ENCODE results near the gene FIZ1.

The FIZ1 gene

DNA sequence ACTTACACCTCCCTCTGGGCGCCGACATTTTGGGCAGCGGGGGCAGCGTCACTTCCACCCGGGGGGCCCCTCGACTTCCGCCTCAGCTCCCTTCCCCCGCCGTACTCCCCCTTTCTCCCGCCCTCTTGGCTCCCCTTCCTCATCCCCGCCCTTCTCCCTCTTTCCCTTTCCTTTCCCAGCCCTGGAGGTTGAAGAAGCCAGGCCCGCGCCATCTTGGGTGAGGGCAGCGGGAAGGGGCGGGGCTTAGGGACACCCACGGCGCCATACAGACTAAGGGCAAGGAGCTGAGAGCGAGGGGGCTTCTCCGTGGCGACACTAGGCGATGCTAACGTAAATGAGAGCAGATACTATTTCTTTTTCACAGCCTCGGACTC, at the start of gene FIZ1 (continued):
- TF ChIP-seq ZNF19 (tag by site-specific recombination; IDR thresholded peaks at IDR 0.05; ENCODE audit: low read depth), result no peak
- TF ChIP-seq, protein P1, sequence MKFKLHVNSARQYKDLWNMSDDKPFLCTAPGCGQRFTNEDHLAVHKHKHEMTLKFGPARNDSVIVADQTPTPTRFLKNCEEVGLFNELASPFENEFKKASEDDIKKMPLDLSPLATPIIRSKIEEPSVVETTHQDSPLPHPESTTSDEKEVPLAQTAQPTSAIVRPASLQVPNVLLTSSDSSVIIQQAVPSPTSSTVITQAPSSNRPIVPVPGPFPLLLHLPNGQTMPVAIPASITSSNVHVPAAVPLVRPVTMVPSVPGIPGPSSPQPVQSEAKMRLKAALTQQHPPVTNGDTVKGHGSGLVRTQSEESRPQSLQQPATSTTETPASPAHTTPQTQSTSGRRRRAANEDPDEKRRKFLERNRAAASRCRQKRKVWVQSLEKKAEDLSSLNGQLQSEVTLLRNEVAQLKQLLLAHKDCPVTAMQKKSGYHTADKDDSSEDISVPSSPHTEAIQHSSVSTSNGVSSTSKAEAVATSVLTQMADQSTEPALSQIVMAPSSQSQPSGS (tag by site-specific recombination; IDR thresholded peaks at IDR 0.05; ENCODE audit: low read depth), result no peak
- no peak for TF ChIP-seq ZNF354C (tag by site-specific recombination; IDR thresholded peaks at IDR 0.05; ENCODE audit: borderline replicate concordance, low read depth)
- TF ChIP-seq OSR2 (tag by site-specific recombination; IDR thresholded peaks at IDR 0.05), result no peak
- TF ChIP-seq ZNF521 (tag by site-specific recombination; IDR thresholded peaks at IDR 0.05), result no peak
- TF ChIP-seq ZNF391 (tag by site-specific recombination; IDR thresholded peaks at IDR 0.05; ENCODE audit: borderline replicate concordance, low read depth), result no peak
- TF ChIP-seq GLI4 (tag by site-specific recombination; IDR thresholded peaks at IDR 0.05), result no peak
- no peak for TF ChIP-seq ZNF350 (tag by site-specific recombination; IDR thresholded peaks at IDR 0.05)
- TF ChIP-seq ZFP41 (tag by site-specific recombination; IDR thresholded peaks at IDR 0.05; ENCODE audit: borderline replicate concordance), result no peak
- TF ChIP-seq ZNF514 (tag by site-specific recombination; IDR thresholded peaks at IDR 0.05), result no peak
- TF ChIP-seq BCL11A (tag by site-specific recombination; IDR thresholded peaks at IDR 0.05; ENCODE audit: low read depth), result no peak
- no peak for TF ChIP-seq HOXC10 (CRISPR knock-in tag; IDR thresholded peaks at IDR 0.05)
- TF ChIP-seq YY2 (tag by site-specific recombination; IDR thresholded peaks at IDR 0.05), result no peak
- no peak for TF ChIP-seq OVOL3 (tag by site-specific recombination; IDR thresholded peaks at IDR 0.05)
- TF ChIP-seq, protein P2, sequence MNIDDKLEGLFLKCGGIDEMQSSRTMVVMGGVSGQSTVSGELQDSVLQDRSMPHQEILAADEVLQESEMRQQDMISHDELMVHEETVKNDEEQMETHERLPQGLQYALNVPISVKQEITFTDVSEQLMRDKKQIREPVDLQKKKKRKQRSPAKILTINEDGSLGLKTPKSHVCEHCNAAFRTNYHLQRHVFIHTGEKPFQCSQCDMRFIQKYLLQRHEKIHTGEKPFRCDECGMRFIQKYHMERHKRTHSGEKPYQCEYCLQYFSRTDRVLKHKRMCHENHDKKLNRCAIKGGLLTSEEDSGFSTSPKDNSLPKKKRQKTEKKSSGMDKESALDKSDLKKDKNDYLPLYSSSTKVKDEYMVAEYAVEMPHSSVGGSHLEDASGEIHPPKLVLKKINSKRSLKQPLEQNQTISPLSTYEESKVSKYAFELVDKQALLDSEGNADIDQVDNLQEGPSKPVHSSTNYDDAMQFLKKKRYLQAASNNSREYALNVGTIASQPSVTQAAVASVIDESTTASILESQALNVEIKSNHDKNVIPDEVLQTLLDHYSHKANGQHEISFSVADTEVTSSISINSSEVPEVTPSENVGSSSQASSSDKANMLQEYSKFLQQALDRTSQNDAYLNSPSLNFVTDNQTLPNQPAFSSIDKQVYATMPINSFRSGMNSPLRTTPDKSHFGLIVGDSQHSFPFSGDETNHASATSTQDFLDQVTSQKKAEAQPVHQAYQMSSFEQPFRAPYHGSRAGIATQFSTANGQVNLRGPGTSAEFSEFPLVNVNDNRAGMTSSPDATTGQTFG (tag by site-specific recombination; IDR thresholded peaks at IDR 0.05; ENCODE audit: borderline replicate concordance), result no peak
- TF ChIP-seq ZFHX2 (tag by site-specific recombination; conservative IDR thresholded peaks at IDR 0.05), result peak; percentile 81
- no peak for TF ChIP-seq ZNF544 (tag by site-specific recombination; IDR thresholded peaks at IDR 0.05)
- TF ChIP-seq ZNF747 (tag by site-specific recombination; IDR thresholded peaks at IDR 0.05), result no peak
- TF ChIP-seq, protein P3, sequence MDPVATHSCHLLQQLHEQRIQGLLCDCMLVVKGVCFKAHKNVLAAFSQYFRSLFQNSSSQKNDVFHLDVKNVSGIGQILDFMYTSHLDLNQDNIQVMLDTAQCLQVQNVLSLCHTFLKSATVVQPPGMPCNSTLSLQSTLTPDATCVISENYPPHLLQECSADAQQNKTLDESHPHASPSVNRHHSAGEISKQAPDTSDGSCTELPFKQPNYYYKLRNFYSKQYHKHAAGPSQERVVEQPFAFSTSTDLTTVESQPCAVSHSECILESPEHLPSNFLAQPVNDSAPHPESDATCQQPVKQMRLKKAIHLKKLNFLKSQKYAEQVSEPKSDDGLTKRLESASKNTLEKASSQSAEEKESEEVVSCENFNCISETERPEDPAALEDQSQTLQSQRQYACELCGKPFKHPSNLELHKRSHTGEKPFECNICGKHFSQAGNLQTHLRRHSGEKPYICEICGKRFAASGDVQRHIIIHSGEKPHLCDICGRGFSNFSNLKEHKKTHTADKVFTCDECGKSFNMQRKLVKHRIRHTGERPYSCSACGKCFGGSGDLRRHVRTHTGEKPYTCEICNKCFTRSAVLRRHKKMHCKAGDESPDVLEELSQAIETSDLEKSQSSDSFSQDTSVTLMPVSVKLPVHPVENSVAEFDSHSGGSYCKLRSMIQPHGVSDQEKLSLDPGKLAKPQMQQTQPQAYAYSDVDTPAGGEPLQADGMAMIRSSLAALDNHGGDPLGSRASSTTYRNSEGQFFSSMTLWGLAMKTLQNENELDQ (tag by site-specific recombination; IDR thresholded peaks at IDR 0.05; ENCODE audit: low read depth), result no peak
- TF ChIP-seq ZNF621 (tag by site-specific recombination; IDR thresholded peaks at IDR 0.05), result no peak
- TF ChIP-seq ZNF777 (tag by site-specific recombination; IDR thresholded peaks at IDR 0.05; ENCODE audit: borderline replicate concordance), result no peak
- TF ChIP-seq ZNF221 (tag by site-specific recombination; IDR thresholded peaks at IDR 0.05; ENCODE audit: borderline replicate concordance), result no peak
- TF ChIP-seq, protein P4, sequence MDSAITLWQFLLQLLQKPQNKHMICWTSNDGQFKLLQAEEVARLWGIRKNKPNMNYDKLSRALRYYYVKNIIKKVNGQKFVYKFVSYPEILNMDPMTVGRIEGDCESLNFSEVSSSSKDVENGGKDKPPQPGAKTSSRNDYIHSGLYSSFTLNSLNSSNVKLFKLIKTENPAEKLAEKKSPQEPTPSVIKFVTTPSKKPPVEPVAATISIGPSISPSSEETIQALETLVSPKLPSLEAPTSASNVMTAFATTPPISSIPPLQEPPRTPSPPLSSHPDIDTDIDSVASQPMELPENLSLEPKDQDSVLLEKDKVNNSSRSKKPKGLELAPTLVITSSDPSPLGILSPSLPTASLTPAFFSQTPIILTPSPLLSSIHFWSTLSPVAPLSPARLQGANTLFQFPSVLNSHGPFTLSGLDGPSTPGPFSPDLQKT (IDR thresholded peaks at IDR 0.05; ENCODE audit: borderline replicate concordance, low read depth, low read length), result no peak
- peak; percentile 89 for TF ChIP-seq ZNF76 (tag by site-specific recombination; IDR thresholded peaks at IDR 0.05; ENCODE audit: borderline replicate concordance, low read depth)
- TF ChIP-seq, protein P5, sequence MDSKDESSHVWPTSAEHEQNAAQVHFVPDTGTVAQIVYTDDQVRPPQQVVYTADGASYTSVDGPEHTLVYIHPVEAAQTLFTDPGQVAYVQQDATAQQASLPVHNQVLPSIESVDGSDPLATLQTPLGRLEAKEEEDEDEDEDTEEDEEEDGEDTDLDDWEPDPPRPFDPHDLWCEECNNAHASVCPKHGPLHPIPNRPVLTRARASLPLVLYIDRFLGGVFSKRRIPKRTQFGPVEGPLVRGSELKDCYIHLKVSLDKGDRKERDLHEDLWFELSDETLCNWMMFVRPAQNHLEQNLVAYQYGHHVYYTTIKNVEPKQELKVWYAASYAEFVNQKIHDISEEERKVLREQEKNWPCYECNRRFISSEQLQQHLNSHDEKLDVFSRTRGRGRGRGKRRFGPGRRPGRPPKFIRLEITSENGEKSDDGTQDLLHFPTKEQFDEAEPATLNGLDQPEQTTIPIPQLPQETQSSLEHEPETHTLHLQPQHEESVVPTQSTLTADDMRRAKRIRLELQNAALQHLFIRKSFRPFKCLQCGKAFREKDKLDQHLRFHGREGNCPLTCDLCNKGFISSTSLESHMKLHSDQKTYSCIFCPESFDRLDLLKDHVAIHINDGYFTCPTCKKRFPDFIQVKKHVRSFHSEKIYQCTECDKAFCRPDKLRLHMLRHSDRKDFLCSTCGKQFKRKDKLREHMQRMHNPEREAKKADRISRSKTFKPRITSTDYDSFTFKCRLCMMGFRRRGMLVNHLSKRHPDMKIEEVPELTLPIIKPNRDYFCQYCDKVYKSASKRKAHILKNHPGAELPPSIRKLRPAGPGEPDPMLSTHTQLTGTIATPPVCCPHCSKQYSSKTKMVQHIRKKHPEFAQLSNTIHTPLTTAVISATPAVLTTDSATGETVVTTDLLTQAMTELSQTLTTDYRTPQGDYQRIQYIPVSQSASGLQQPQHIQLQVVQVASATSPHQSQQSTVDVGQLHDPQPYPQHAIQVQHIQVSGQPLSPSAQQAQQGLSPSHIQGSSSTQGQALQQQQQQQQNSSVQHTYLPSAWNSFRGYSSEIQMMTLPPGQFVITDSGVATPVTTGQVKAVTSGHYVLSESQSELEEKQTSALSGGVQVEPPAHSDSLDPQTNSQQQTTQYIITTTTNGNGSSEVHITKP (tag by site-specific recombination; IDR thresholded peaks at IDR 0.05), result peak; percentile 80
- TF ChIP-seq ZNF302 (tag by site-specific recombination; IDR thresholded peaks at IDR 0.05; ENCODE audit: low read depth), result no peak
- TF ChIP-seq, protein P6, sequence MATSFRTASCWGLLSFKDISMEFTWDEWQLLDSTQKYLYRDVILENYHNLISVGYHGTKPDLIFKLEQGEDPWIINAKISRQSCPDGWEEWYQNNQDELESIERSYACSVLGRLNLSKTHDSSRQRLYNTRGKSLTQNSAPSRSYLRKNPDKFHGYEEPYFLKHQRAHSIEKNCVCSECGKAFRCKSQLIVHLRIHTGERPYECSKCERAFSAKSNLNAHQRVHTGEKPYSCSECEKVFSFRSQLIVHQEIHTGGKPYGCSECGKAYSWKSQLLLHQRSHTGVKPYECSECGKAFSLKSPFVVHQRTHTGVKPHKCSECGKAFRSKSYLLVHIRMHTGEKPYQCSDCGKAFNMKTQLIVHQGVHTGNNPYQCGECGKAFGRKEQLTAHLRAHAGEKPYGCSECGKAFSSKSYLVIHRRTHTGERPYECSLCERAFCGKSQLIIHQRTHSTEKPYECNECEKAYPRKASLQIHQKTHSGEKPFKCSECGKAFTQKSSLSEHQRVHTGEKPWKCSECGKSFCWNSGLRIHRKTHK (tag by site-specific recombination; IDR thresholded peaks at IDR 0.05), result no peak
- TF ChIP-seq BCL11B (tag by site-specific recombination; IDR thresholded peaks at IDR 0.05; ENCODE audit: low read depth), result no peak; the same call in 1 of the 2 replicates
- 0 out of 2 replicates have a peak, but pooled peaks have one; percentile 23 for TF ChIP-seq ZNF561 (tag by site-specific recombination; IDR thresholded peaks at IDR 0.05; ENCODE audit: borderline replicate concordance)

Data from HEK293 (cell line).